ENCODE data around the gene KLHL14.

GRCh38 chr18:32683044-32683443, 89.8 kb downstream of the KLHL14 start:
- TF ChIP-seq CTCF (IDR thresholded peaks at IDR 0.05; ENCODE audit: insufficient read depth, low read length, poor library complexity, severe bottlenecking) (no peak), EZH2phosphoT487 (conservative IDR thresholded peaks at IDR 0.05; ENCODE audit: low read length) (no peak)
